ENCODE data around the gene SSR1. TPM values are rescaled to one million over a fixed set of nuclear protein-coding genes. Genes with fewer than 3 reads are reported as not detected.

The SSR1 gene
- total and polyA plus RNA-seq, 9 of the 15 experiments (the other 6 are each of a cell fraction or from before 2014, with no cell fraction given), result 87.7 to 220 (median 144) TPM

DNA sequence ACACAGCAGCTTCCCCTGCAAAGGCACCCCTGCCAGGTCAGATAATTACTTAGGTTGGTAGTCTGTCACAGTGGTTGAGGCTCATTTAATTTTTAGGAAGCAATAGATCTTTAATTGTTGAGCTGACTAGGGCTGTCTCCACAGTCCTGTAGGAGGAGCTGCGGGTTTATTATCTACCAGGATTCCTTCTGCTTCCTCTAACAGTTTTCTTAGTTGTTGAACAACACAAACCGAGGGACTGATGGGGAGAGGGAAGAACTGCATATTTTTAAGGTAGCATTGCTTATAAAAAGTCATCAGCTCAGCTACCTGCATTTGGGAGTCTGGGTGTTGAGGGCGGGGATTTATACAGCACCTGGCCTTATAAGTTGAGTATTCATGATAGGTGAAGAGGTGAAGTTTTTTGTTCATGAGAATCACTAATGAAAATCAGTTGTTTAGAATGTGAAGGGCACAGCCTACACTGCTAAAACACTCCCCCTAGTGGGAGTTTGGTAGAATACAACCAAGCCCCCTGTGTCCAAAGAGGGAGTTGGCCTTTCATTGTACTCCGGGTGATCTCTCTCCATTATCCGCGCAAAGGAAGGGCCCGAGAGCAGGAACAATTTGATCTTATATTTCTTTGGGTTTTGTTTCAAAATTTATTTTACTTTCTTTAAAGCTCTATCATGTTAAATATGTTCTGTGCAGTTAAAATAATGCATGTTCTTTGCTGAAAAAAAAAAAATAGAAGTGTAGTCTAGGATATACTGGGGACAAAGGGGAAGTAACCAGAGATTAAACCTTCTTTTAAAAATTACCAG is 69.6 kb downstream of the SSR1 start (continued):
- TF ChIP-seq HMG20A (CRISPR knock-in tag; conservative IDR thresholded peaks at IDR 0.05) (no peak), RBM22 (IDR thresholded peaks at IDR 0.05; ENCODE audit: low read depth, low read length, poor library complexity, severe bottlenecking) (no peak), ZEB2 (IDR thresholded peaks at IDR 0.05) (0 out of 2 replicates have a peak, but pooled peaks have one; percentile 35), NFRKB (IDR thresholded peaks at IDR 0.05; ENCODE audit: low read depth) (no peak), TEAD1 (CRISPR knock-in tag; IDR thresholded peaks at IDR 0.05) (no peak), MAZ (CRISPR knock-in tag; conservative IDR thresholded peaks at IDR 0.05 in 1 of 2, IDR thresholded peaks at IDR 0.05 in 1 of 2) (peak in 1 of 2 experiments; percentile 49; a peak in 2 of 4 replicates), ESRRA (IDR thresholded peaks at IDR 0.05; ENCODE audit: borderline replicate concordance, low read depth) (0 out of 2 replicates have a peak, but pooled peaks have one; percentile 18), ILK (tag; IDR thresholded peaks at IDR 0.05; ENCODE audit: borderline replicate concordance, low read depth) (no peak), ZNF184 (CRISPR knock-in tag; IDR thresholded peaks at IDR 0.05) (no peak), SNIP1 (IDR thresholded peaks at IDR 0.05; ENCODE audit: low read depth) (no peak)
- TF ChIP-seq, protein P1, sequence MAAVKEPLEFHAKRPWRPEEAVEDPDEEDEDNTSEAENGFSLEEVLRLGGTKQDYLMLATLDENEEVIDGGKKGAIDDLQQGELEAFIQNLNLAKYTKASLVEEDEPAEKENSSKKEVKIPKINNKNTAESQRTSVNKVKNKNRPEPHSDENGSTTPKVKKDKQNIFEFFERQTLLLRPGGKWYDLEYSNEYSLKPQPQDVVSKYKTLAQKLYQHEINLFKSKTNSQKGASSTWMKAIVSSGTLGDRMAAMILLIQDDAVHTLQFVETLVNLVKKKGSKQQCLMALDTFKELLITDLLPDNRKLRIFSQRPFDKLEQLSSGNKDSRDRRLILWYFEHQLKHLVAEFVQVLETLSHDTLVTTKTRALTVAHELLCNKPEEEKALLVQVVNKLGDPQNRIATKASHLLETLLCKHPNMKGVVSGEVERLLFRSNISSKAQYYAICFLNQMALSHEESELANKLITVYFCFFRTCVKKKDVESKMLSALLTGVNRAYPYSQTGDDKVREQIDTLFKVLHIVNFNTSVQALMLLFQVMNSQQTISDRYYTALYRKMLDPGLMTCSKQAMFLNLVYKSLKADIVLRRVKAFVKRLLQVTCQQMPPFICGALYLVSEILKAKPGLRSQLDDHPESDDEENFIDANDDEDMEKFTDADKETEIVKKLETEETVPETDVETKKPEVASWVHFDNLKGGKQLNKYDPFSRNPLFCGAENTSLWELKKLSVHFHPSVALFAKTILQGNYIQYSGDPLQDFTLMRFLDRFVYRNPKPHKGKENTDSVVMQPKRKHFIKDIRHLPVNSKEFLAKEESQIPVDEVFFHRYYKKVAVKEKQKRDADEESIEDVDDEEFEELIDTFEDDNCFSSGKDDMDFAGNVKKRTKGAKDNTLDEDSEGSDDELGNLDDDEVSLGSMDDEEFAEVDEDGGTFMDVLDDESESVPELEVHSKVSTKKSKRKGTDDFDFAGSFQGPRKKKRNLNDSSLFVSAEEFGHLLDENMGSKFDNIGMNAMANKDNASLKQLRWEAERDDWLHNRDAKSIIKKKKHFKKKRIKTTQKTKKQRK (IDR thresholded peaks at IDR 0.05; ENCODE audit: borderline replicate concordance, low read depth, low read length), result no peak
- TF ChIP-seq, protein P2, sequence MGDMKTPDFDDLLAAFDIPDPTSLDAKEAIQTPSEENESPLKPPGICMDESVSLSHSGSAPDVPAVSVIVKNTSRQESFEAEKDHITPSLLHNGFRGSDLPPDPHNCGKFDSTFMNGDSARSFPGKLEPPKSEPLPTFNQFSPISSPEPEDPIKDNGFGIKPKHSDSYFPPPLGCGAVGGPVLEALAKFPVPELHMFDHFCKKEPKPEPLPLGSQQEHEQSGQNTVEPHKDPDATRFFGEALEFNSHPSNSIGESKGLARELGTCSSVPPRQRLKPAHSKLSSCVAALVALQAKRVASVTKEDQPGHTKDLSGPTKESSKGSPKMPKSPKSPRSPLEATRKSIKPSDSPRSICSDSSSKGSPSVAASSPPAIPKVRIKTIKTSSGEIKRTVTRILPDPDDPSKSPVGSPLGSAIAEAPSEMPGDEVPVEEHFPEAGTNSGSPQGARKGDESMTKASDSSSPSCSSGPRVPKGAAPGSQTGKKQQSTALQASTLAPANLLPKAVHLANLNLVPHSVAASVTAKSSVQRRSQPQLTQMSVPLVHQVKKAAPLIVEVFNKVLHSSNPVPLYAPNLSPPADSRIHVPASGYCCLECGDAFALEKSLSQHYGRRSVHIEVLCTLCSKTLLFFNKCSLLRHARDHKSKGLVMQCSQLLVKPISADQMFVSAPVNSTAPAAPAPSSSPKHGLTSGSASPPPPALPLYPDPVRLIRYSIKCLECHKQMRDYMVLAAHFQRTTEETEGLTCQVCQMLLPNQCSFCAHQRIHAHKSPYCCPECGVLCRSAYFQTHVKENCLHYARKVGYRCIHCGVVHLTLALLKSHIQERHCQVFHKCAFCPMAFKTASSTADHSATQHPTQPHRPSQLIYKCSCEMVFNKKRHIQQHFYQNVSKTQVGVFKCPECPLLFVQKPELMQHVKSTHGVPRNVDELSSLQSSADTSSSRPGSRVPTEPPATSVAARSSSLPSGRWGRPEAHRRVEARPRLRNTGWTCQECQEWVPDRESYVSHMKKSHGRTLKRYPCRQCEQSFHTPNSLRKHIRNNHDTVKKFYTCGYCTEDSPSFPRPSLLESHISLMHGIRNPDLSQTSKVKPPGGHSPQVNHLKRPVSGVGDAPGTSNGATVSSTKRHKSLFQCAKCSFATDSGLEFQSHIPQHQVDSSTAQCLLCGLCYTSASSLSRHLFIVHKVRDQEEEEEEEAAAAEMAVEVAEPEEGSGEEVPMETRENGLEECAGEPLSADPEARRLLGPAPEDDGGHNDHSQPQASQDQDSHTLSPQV (IDR thresholded peaks at IDR 0.05), result peak; percentile 54
- TF ChIP-seq, protein P3, sequence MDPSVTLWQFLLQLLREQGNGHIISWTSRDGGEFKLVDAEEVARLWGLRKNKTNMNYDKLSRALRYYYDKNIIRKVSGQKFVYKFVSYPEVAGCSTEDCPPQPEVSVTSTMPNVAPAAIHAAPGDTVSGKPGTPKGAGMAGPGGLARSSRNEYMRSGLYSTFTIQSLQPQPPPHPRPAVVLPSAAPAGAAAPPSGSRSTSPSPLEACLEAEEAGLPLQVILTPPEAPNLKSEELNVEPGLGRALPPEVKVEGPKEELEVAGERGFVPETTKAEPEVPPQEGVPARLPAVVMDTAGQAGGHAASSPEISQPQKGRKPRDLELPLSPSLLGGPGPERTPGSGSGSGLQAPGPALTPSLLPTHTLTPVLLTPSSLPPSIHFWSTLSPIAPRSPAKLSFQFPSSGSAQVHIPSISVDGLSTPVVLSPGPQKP (CRISPR knock-in tag; IDR thresholded peaks at IDR 0.05), result no peak
- TF ChIP-seq, protein P4, sequence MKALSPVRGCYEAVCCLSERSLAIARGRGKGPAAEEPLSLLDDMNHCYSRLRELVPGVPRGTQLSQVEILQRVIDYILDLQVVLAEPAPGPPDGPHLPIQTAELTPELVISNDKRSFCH (CRISPR knock-in tag; IDR thresholded peaks at IDR 0.05), result no peak
- TF ChIP-seq, protein P4 (tag; IDR thresholded peaks at IDR 0.05), result no peak
- TF ChIP-seq, protein P5, sequence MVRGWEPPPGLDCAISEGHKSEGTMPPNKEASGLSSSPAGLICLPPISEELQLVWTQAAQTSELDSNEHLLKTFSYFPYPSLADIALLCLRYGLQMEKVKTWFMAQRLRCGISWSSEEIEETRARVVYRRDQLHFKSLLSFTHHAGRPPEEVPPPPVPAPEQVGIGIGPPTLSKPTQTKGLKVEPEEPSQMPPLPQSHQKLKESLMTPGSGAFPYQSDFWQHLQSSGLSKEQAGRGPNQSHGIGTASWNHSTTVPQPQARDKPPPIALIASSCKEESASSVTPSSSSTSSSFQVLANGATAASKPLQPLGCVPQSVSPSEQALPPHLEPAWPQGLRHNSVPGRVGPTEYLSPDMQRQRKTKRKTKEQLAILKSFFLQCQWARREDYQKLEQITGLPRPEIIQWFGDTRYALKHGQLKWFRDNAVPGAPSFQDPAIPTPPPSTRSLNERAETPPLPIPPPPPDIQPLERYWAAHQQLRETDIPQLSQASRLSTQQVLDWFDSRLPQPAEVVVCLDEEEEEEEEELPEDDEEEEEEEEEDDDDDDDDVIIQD (CRISPR knock-in tag; IDR thresholded peaks at IDR 0.05), result no peak
